G401.6 (cell line): Measurements from ENCODE around the gene CFAP74.
A peak's percentile ranks its signal among the peaks of the same experiment; 100 is the strongest.

Experiments used
- FAIRE-seq: peaks from 2 replicates; lab custom pipeline; 2012; peaks lifted over from hg19 to GRCh38; lab: Jason Lieb, UNC

CFAP74 gene

DNA sequence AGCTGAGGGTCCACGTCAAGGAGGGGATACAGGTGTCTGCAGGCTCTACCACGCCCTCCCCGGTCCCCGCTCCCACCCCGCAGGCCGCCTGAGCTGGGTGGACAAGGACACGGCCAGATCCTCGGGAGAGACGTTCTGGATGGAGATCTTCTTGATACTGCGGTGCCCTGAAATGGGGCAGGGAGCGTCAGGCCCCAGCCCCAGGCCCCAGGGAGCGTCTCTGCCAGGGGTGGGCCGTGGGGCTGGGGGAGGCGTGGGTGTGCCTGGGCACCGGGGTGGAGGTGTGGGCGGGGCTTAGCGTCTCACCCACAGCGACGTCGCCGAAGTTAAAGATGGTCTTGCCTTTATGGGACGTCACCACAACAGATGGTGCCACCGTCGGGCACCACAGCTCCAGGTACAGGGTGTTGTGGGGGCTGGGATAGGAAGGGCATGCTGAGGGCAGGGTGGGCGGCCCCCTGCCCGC lies 77.2 kb downstream of the CFAP74 start:
- FAIRE-seq, result no peak

DNA sequence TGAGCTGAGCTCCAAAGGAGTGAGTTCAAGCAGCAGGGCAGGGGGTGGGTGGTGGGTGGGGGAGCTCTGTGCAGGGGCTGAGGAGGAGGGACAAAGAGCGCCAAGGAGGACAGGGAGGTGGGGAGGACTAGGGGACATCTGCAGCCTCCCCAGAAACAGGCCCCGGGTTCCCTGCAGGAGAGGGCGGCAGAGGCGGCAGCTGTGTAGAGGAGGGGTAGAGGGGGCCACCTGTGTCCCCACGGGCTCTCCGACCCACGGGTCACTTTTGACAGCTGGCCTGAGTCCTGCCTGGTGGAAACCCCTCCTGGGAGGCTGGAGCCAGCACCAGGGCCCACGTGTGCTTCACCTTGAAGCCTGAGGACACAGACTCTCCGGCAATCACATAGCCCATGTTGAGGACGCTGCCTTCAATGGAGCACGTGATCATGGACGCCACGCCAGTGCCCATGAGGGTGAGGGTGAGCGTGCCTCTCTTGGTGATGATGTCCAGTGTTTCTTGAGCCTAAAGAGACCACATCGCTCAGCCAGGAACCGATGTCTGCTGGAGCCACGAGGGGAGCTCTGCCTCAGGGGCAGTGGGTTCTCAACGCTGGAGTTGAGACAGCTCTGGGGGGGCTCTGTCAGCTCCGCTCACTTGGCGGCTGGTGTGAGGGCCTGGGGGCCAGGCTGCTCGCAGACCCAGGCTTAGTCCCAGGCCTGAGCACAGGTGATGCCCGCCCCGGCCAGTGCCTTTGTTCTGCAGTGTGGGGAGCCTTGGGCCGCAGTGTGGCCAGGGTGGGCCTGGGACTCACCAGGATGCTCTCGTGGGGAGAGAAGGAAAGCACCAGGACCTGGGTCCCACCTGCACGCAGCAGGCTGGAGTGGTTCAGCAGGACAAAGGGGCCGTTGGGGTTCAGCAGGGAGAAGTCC lies 77.9 kb downstream of the CFAP74 start:
- FAIRE-seq, result no peak

DNA sequence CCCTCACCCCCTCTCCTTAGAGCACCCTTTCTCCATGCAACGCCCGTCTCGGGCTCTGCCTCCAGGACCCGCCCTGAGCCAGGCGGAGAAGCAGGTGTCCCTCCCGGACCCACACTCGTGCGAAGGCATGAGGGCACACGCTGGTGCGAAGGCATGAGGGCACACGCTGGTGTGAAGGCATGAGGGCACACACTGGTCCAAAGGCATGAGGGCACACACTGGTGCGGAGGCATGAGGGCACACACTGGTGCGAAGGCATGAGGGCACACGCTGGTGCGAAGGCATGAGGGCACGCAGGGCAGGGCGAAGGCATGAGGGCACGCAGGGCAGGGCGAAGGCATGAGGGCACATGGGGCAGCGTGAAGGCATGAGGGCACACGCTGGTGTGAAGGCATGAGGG lies 78.7 kb downstream of the CFAP74 start:
- FAIRE-seq, result no peak

DNA sequence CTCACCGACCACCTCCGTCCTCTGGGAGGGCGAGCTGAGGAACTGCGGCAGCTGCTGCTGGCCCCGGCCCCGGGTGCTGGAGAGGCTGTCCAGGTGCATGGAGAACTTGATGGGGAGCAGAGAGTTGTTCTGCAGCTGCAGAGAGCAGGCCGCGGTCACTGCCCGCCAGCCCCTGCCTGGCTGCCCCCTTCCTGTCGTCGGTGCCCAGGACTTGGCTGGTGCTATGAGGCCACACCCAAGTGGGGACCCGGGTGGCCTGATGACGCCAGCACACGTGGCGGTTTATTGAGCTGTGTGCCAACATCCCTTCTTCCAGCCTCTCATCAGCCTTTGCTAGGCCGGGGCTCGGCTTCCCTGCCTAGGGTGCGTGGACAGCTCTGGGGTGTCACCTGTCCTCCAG lies 79.2 kb downstream of the CFAP74 start:
- FAIRE-seq, result no peak

DNA sequence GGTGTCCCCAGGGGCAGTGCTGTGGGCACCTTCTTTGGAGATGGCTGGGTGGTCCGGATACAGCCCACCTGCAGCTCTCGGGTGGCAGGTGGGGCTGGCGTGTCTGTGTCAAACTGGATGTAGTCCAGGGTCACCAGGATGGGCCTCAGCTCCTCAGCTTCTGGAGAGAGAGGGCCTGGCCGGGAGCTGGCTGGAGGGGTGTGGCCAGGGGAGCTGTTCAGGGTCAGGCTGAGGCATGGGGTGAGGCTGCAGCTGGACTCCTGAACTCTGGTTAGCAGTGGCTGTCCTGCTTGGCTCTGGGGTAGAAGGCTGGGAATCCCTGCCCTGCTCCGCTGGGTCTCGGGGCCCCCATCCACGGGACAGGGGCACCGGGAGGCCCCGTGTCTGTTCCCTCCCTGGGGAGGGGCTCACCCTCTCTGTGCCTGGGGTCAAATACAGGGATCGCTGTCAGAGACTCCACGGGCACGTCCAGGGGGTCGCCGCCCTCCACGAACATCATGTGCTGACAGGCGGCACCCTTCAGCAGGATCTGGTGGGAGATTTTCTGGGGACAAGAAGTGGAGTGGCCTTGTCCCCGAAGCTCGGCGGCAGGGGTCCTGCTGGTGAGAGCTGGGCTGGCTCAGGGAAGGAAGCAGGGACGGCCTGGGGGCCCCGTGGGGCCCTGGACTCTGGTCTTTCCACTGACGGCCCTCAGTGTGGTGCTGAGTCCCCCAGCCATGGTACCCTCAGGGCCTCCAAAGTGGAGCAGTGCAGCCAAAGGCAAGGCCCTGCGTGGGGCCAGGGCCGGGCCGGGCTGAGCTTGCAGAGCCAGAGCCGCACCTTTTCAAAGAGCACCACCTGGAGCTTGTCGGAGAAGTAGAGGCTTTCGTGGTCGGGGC lies 80.4 kb downstream of the CFAP74 start:
- FAIRE-seq, result no peak

DNA sequence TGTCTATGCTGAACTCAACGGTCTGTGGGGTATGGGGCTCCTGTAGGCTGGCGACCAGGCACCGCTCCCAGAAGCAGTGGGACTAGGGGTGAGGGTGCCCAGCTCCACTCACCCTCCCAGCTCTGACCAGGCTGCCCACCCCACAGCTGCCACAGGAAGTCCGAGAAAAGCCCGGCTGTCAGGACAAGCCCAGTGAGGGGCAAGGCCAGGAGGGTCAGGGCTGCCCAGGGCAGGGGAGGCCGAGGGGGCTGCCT lies 81.0 kb downstream of the CFAP74 start:
- FAIRE-seq, result no peak

DNA sequence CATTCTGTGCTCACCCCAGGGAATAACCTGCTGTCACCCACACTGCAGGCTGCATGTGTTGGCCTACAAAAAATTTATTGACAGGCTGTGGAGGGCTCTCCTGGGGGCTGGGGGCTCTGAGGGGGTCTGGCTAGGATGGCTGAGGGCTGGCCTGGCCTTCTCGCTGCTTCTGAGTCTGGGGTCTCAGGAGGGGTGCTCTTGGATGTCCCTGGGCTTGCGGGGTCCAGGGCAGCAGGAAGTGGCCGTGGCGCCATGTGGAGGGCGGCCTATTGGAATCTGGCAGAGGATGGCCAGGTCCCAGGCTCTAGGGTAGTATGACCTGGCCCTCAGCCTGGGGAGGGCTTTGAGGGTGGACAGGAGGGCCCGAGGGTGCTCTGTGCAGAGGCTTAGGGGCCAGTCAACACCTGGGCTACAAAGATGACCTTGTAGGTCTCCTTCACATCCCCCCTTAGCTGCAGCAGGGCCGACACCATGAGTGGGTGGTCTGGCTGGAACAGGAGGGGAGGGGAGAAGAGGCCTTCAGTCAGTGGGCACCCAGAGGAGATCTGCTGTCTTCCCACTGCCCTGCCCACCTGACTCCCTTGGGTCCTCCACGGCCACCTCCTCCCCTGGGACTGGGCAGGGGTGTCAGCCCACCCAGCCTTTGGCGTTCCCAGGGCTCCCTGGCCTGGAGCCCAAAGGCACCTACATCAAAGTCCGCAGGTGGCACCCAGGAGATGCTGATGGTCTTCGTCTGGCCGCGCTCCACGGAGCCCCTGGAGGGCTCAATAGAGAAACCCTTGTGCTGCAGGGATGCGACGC lies 81.5 kb downstream of the CFAP74 start:
- no peak for FAIRE-seq

DNA sequence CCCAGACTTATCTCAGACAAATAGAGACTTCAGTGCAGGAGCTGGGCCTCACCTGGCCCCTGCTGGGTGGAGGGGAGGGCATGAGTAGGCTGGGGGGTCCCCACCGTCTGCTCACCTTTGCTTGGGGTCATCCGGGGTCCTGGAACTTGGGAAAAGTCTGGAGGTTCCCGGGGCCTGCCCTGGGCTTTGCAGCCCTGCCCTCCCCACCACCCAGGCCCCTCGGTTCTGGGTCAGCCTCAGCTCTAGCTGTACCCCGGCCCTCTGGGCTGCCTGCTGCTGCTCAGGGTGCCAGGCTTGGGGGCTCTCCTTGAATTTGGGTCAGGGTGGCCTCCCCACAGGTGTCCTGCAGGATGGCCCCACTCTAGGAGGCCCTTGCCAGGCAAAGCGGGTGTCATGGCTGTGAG lies 82.1 kb downstream of the CFAP74 start:
- no peak for FAIRE-seq

DNA sequence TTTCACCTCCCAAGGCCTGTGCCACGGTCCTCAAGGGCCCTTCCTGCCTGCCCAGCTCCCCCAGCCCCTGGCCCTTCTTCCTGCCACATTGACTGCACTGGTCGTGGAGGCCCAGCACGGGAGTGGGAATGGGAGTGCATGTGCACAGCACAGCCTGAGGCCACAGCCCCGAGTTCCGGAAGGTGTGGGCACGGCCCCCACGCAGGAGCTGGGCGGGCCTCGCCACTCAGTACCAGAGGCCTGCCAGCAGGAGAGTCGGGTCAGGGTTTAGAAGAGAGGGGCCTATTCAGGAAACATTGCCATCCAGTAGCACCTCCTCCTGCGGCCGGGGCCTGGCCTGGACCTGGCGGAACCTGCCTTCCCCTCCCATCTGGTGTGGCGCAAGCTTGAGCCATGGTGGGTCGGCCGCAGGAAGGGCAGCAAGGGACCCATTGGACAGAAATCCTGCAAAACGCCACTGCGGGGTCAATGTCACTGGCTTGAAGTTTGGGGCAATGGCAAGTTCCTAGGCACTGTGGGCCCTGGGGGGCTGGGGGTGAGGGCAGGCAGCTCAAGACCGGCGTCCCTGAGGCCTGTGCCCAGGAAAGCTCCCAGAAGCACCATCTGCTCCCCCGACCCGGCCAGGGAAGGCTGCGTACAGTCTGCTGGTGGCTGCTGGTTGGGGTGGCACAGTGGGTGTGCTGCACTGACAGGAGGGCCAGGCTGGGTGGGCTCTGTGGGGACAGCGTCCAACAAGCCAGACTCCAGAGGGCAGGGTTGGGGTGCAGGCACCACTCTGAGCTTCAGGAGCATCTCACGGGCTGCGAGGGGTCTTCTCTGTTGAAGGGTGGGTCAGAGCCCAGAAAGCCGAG lies 82.8 kb downstream of the CFAP74 start:
- no peak for FAIRE-seq

DNA sequence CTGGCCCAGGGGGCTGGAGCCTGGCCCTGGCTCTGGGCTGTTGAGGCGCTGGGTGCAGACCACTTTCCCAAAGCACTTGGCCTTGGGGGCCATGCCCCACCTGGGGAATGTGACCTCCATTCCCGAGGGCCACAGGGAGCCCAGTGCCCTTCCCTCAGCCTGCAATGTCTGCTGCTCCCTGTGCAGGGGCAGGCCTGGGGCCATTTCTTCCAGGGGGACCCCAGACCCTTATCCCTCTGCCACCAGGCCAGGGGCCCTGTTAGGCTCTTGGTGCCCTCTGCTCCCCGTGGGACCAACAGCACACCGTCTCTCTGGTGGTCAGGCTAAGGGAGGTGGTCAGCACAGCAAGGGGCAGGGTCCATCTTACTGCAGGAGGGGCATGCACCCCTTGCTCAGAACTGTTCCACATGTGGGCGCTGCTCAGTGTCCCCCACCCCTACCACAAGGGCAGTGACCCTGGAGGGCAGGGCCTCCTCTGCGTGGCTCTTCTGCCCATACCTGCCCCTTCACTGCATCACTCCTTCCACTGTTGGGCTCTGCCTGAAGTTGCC lies 83.5 kb downstream of the CFAP74 start:
- no peak for FAIRE-seq

DNA sequence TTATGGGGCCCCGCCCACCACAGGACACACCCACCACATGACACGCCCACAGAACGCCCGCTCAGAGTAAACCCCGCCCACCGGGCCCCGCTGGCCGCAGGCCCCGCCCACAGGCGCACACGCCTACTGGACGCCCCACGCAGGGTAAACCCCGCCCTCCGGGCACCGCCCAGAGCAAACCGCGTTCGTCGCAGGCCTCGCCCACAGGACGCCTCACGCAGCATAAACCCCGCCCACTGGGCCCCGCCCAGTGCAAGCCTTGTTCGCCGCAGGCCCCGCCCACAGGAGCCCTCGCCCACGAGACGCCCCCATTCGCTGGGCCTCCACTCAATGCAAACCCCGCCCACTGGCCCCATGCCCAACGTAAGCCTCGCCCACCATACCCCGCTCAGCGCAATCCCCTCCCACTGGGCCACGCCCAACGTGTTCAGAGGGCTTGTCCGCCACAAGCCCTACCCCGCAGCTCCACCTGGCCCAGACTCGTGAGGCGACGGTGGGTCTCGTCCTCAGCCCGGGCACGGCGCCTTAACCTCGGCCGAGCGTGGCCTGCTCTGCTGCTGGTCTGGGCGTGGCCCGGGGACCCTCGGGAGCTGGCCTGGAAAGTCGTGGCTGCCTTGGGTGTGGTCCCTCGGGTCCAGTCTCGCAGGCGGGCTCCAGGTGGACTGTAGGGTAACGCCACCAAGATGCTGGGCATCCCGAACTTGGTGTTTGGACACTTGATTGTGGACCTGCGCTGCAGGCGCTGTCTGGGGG lies 84.1 kb downstream of the CFAP74 start:
- peak; percentile 99 for FAIRE-seq

DNA sequence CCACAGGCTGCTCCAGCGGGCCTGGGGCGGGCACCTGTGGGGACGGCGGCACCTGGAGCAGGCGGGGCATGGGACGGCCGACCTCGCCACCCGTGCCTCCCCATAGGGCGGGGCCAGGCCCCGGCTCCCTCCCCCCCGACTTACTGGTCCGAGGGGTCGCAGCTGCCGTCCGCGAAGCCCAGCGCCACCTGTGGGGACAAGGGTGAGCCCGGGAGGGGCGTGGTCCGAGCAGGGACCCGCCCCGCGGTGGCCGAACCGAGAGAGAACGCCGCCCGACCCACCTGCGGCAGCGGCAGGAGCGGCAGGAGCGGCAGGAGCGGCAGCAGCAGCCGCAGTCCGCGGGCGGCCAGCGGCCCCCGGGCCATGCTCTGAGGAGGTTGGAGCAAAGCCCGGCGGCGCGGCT lies 84.7 kb downstream of the CFAP74 start, which contains the start of gene TMEM52:
Gene TMEM52, minus strand, starts transcription at position 379 of the 403 bp plus-strand sequence. Its CDS starts 14 bp downstream, at position 365.
- no peak for FAIRE-seq

DNA sequence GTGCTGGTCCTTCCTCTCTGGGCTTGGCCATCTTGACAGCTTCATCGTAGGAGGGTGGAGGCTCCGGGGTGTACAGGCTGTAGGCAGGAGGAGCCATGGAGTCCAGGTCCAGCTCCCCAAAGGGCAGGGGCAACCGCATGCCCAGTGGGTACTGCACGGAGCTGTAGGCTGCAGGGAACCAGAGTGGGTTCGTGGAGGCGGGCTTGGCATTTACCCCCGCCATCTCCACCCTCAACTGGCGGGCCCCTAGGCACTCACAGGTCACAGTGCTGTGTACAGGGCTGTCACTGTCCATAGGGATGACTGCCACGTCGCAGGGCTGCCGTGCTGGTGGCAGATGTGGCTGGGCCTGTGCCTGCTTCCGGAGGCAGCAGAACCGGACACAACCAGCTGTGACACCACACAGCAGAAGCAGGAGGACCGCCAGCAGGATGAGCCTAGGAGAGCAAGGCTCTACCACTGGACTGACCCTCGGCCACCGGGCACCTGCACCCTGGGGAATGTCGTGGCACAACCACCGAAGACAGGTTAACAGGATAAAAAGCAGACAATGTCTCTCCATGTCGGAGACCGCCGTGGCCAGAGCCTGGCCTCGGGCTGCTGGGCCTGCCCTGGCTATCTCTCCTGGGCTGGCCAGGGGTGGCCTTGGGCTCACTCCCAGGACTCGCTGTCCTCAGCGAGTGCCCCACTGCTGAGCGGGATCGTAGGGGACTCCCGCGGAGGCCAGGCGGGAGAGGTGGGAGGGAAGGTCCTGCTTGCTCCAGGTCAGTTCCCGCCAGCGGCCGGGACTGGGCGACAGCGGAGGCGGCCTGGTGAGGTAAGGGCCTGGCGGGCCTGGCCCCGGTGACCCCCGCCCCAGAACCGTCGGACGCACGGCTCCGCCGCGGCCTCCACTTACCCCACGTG lies 85.3 kb downstream of the CFAP74 start:
- FAIRE-seq, result no peak

DNA sequence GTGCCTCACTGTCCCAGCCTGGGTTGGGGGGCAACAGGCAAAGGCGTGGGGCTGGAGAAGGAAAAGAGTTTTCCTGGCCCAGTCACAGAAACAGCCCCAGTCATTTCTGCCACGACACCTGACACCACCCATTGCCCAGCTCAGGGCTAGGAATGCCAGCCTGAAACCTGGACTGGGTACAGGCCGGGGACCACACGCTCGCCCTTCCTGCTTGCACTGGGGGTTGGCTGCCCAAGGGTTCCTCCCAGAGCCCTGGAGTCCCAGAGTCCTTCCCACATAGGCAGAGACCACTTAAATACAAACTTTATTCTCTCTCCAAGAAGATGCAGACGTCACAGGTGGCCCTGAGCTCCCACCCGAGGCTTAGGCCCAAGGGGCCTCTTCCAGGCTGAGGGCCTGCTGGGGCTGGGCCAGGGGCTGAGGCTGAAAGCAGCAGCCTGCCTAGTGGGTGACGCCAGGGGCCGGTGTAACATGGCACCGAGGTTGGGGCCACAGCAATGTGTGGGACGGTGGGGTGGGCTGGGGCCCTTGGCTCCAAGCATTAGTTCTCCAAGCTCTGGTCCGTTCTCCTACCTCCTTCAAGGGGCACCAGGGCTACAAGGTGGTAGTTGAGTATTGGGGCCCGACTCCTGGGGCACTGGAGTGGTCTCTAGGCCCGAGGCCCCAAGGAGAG lies 86.1 kb downstream of the CFAP74 start:
- FAIRE-seq, result no peak

DNA sequence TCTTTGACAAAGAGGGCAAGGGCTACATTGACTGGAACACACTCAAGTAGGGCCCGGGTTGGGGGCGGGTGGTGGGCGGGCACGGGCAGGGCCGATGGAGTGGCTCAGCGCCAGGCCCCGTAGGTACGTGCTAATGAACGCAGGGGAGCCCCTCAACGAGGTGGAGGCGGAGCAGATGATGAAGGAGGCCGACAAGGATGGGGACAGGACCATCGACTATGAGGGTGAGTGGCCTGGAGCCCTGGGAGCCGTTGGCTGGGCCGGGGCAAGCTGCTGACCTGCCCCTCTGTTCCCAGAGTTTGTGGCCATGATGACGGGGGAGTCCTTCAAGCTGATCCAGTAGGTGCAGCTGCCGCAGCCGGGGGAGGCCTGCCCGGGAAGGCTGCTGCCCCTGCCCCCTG lies 86.7 kb downstream of the CFAP74 start:
- no peak for FAIRE-seq

DNA sequence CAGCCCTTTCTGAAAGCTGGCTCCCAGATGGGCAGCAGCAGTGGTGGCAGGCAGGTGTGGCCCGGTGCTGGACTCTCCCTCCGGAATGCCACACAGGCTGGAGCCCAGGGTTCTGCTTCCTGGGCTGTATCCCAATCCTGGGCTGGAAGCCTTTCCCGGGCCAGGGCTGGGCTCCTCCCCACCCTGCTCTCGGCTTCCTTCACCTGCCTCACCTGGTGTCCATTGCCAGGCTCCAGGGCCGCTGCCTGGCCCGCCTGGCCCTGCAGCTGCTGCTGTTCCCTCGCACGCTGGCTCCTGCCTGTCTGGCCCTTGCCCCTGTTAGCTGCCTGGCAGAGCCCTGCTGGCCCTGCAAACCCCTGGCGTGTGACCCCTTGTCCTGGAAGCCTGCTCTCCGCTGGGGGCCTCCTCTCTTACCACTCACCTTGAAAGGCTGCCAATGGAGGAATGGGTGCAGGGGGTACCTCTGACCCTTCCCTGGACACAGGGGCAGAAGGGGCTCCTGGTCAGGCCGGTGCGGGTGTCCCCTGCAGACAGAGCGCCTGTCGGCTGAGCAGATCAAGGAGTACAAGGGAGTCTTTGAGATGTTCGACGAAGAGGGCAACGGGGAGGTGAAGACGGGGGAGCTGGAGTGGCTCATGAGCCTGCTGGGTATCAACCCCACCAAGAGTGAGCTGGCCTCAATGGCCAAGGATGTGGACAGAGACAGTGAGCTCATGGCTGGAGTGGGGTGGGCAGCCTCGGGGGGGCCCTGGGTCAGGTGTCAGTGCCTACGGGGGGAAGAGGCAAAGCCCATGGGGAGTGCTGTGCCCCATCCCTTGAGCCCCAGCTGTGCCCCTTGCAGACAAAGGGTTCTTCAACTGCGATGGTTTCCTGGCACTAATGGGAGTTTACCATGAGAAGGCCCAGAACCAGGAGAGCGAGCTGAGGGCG lies 87.4 kb downstream of the CFAP74 start:
- FAIRE-seq, result no peak

DNA sequence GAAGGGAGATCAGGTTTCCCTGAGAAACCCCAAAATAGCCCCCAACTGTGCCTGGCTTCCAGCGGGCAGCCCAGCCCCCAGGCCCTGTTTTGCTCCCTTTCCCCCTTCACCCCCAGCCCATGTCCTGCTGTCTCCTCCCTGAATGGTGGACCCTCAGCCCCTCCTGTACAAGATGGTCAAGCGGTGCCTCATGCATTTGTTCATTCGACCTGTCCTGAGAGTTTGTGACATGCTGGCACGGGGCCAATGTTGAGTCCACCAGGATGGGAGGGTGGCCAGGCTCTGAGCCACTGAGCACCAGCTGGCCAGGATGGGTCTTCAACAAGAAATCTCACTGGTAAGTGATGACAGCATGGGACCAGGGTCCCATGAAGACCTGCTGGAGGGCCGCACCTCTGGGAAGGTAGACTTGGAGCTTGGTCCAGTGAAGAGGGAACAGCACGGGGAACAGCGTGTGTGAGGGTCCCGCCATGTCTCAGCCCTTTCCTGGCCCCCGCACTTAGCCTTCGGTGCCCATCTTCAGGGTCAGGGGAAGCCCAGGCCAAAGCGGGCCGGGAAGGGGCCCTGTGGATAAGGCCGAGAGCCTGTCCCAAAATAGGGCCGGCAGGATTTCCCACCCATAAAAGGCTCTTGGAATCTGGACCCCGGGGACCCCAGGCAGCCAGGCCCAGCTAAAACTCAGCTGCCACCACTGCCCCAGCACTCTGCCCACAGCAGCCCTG lies 88.5 kb downstream of the CFAP74 start, which contains the start of gene CALML6:
Gene CALML6, plus strand, starts transcription at position 290 of the 722 bp plus-strand sequence. Its CDS starts 21 bp downstream, at position 311.
- FAIRE-seq, result no peak
